H1 (cell line): ENCODE measurements around the gene RPS6KA2. TPM values are rescaled to one million over a fixed set of nuclear protein-coding genes. Genes with fewer than 3 reads are reported as not detected.

Source experiments
- CTCF ChIA-PET: fragments of 300-600 bp; sonication (Branson Sonifier 250); formaldehyde crosslinking; loops from one replicate; lab custom pipeline; 2021; ENCODE audit not compliant: partially characterized antibody; lab: Charles Lee
- POLR2A ChIA-PET: fragments of 300-600 bp; sonication (Branson Sonifier 250); formaldehyde crosslinking; loops from one replicate; lab custom pipeline; 2021; ENCODE audit warnings: inconsistent platforms; ENCODE audit not compliant: partially characterized antibody; lab: Charles Lee
- DNase-seq, 2 experiments: peaks; one replicate each; pipeline versions ENCODE4 v3.0.0 to v3.0.0-alpha.2; 2010 to 2022; ENCODE audit warnings: low spot score in 2 of 2, low read depth in 1 of 2, mixed read lengths in 1 of 2
- FAIRE-seq: peaks from 2 replicates; lab custom pipeline; 2011; peaks lifted over from hg19 to GRCh38; lab: Jason Lieb, UNC
- H2AFZ ChIP-seq: 2 replicates; pipeline ENCODE4 v1.8.1; 2012; ENCODE audit warnings: low read length, inconsistent platforms
- H2AK5ac ChIP-seq: 2 replicates; pipeline ENCODE4 v1.6.1; 2013; ENCODE audit warnings: low read depth, low read length
- H2BK120ac ChIP-seq: replicated peaks from 2 replicates; pipeline ENCODE3; 2013; ENCODE audit warnings: low read depth, low read length, inconsistent platforms
- H2BK12ac ChIP-seq: 2 replicates; pipeline ENCODE4 v1.6.1; 2013; ENCODE audit warnings: low read depth, low read length
- H2BK15ac ChIP-seq: 2 replicates; pipeline ENCODE4 v1.6.1; 2013; ENCODE audit warnings: low read length
- H2BK20ac ChIP-seq: 2 replicates; pipeline ENCODE4 v1.6.1; 2013; ENCODE audit warnings: low read length
- H2BK5ac ChIP-seq: 2 replicates; pipeline ENCODE4 v1.6.1; 2013; ENCODE audit warnings: low read depth, low read length
- H3K14ac ChIP-seq: 2 replicates; pipeline ENCODE4 v1.6.1; 2013; ENCODE audit warnings: inconsistent platforms; ENCODE audit not compliant: insufficient read length
- H3K18ac ChIP-seq: 2 replicates; pipeline ENCODE4 v1.6.1; 2013; ENCODE audit warnings: low read length; ENCODE audit errors: extremely low read depth
- H3K23ac ChIP-seq: 2 replicates; pipeline ENCODE4 v1.6.1; 2013; ENCODE audit warnings: inconsistent platforms; ENCODE audit not compliant: insufficient read length
- H3K23me2 ChIP-seq: 2 replicates; pipeline ENCODE4 v1.6.1; 2013; ENCODE audit warnings: low read depth, low read length
- H3K27ac ChIP-seq: 2 replicates; pipeline ENCODE4 v1.6.1; 2011; ENCODE audit warnings: low read depth, low read length, inconsistent platforms
- H3K27me3 ChIP-seq, 4 experiments: replicated peaks in 1 of 4; 1 replicate in 1 of 4; 2 replicates in 3 of 4; pipeline versions ENCODE4 v1.6.1 to v1.8.1; 2011 to 2013; ENCODE audit warnings: low read length in 3 of 4, mild to moderate bottlenecking in 3 of 4, inconsistent platforms in 2 of 4, mixed read lengths in 2 of 4, moderate library complexity in 1 of 4; ENCODE audit not compliant: control insufficient read depth in 3 of 4, insufficient read depth in 3 of 4; ENCODE audit errors: extremely low read depth in 1 of 4
- H3K36me3 ChIP-seq, 4 experiments: 2 replicates each; pipeline versions ENCODE4 v1.6.1 to v1.8.1; 2011 to 2013; ENCODE audit warnings: mild to moderate bottlenecking in 4 of 4, low read length in 3 of 4, moderate library complexity in 2 of 4, control low read depth in 1 of 4, inconsistent platforms in 1 of 4; ENCODE audit not compliant: insufficient read depth in 4 of 4, control insufficient read depth in 2 of 4
- H3K4ac ChIP-seq: replicated peaks from 2 replicates; pipeline ENCODE3; 2013; ENCODE audit warnings: low read length, low read depth, mixed read lengths, inconsistent platforms; ENCODE audit not compliant: insufficient read length
- H3K4me1 ChIP-seq, 4 experiments: replicated peaks in 1 of 4; 1 replicate in 1 of 4; 2 replicates in 3 of 4; pipeline versions ENCODE4 v1.6.1 to v1.8.1; 2011 to 2013; ENCODE audit warnings: low read length in 3 of 4, inconsistent platforms in 2 of 4, mixed read lengths in 1 of 4; ENCODE audit not compliant: insufficient read depth in 4 of 4, control insufficient read depth in 3 of 4
- H3K4me2 ChIP-seq, 2 experiments: 2 replicates each; pipeline versions ENCODE4 v1.6.1 to v1.8.1; 2011 to 2013; ENCODE audit warnings: low read depth in 2 of 2, low read length in 2 of 2, control low read depth in 1 of 2, inconsistent platforms in 1 of 2, mild to moderate bottlenecking in 1 of 2; ENCODE audit not compliant: insufficient read depth in 1 of 2
- H3K4me3 ChIP-seq, 4 experiments: fragments of 200-600, 300-600 bp in 1 of 4; sonication (generic), shearing (Covaris generic), sonication (Bioruptor Twin) in 1 of 4; 2 replicates each; pipeline versions ENCODE4 v1.5.1 to v1.8.1; 2011 to 2016; ENCODE audit warnings: low read length in 4 of 4, low read depth in 3 of 4, control low read depth in 2 of 4, inconsistent platforms in 2 of 4, mild to moderate bottlenecking in 2 of 4, mixed read lengths in 1 of 4, moderate library complexity in 1 of 4; ENCODE audit not compliant: insufficient read depth in 2 of 4; ENCODE audit errors: extremely low read depth in 1 of 4
- H3K56ac ChIP-seq: replicated peaks from 2 replicates; pipeline ENCODE3; 2013; ENCODE audit warnings: low read depth, mild to moderate bottlenecking, mixed read lengths, low read length, inconsistent platforms; ENCODE audit not compliant: insufficient read length
- H3K79me1 ChIP-seq: 2 replicates; pipeline ENCODE4 v1.6.1; 2013; ENCODE audit warnings: low read depth, low read length, control low read depth
- H3K79me2 ChIP-seq, 2 experiments: 2 replicates each; pipeline versions ENCODE4 v1.6.1 to v1.8.1; 2012 to 2013; ENCODE audit warnings: low read length in 2 of 2, mild to moderate bottlenecking in 2 of 2, inconsistent platforms in 1 of 2; ENCODE audit not compliant: insufficient read depth in 2 of 2, control insufficient read depth in 1 of 2
- H3K9ac ChIP-seq, 4 experiments: replicated peaks in 1 of 4; 1 replicate in 1 of 4; 2 replicates in 3 of 4; pipeline versions ENCODE4 v1.6.1 to v1.8.1; 2011 to 2013; ENCODE audit warnings: low read depth in 3 of 4, low read length in 3 of 4, control low read depth in 2 of 4, mild to moderate bottlenecking in 2 of 4, moderate library complexity in 2 of 4, inconsistent platforms in 1 of 4; ENCODE audit errors: extremely low read depth in 1 of 4
- H3K9me3 ChIP-seq, 2 experiments: 2 replicates each; pipeline versions ENCODE4 v1.6.1 to v1.8.1; 2012 to 2013; ENCODE audit warnings: mild to moderate bottlenecking in 2 of 2, moderate library complexity in 2 of 2, control low read depth in 1 of 2, inconsistent platforms in 1 of 2, low read depth in 1 of 2, low read length in 1 of 2, mixed read lengths in 1 of 2; ENCODE audit not compliant: insufficient read depth in 2 of 2
- H4K20me1 ChIP-seq, 2 experiments: replicated peaks in 1 of 2; 2 replicates each; pipeline versions ENCODE3 to v1.8.1; 2011 to 2013; ENCODE audit warnings: inconsistent platforms in 2 of 2, low read length in 2 of 2, mild to moderate bottlenecking in 1 of 2; ENCODE audit not compliant: insufficient read depth in 2 of 2, control insufficient read depth in 1 of 2
- H4K5ac ChIP-seq: 2 replicates; pipeline ENCODE4 v1.6.1; 2013; ENCODE audit warnings: low read length, low read depth, mixed read lengths, inconsistent platforms; ENCODE audit not compliant: insufficient read length
- H4K8ac ChIP-seq: 2 replicates; pipeline ENCODE4 v1.8.0; 2013; ENCODE audit warnings: mild to moderate bottlenecking, moderate library complexity, low read length, inconsistent platforms; ENCODE audit not compliant: insufficient read depth; ENCODE audit errors: extremely low read depth
- H4K91ac ChIP-seq: replicated peaks from 2 replicates; pipeline ENCODE3; 2013; ENCODE audit warnings: low read length, mixed read lengths, inconsistent platforms; ENCODE audit not compliant: insufficient read length
- BRCA1 ChIP-seq: IDR thresholded peaks from 2 replicates; pipeline ENCODE4 v1.6.1; 2012; ENCODE audit warnings: low read depth, low read length, improper control_type of control experiment
- CEBPB ChIP-seq: IDR thresholded peaks from 2 replicates; pipeline ENCODE4 v1.6.1; 2012; ENCODE audit warnings: low read depth, low read length
- GABPA ChIP-seq: IDR thresholded peaks from 2 replicates; pipeline ENCODE4 v1.6.1; 2011; ENCODE audit warnings: mild to moderate bottlenecking, low read length, moderate library complexity, borderline replicate concordance; ENCODE audit not compliant: insufficient read depth
- KDM1A ChIP-seq: fragments of 200-600, 300-600 bp; sonication (generic); IDR thresholded peaks from 2 replicates; pipeline ENCODE4 v1.7.1; 2016; ENCODE audit warnings: mild to moderate bottlenecking, low read length, borderline replicate concordance
- KDM4A ChIP-seq: IDR thresholded peaks from one replicate; pipeline ENCODE4 v1.7.1; 2012; ENCODE audit warnings: low read depth, mild to moderate bottlenecking, moderate library complexity, low read length, inconsistent platforms; ENCODE audit not compliant: severe bottlenecking
- MAFK ChIP-seq: IDR thresholded peaks from 2 replicates; pipeline ENCODE4 v1.6.1; 2012; ENCODE audit warnings: low read depth, mild to moderate bottlenecking, improper control_type of control experiment, low read length
- RNF2 ChIP-seq: fragments of 200-900, 300-1000 bp; sonication (generic); IDR thresholded peaks from 2 replicates; pipeline ENCODE4 v1.7.1; 2016; ENCODE audit warnings: borderline replicate concordance, low read depth, mild to moderate bottlenecking, antibody characterized with exemption, low read length; ENCODE audit not compliant: poor library complexity, severe bottlenecking; ENCODE audit errors: missing control alignments
- SP2 ChIP-seq: IDR thresholded peaks from 2 replicates; pipeline ENCODE4 v1.6.1; 2012; ENCODE audit warnings: mild to moderate bottlenecking, low read length, inconsistent platforms
- ZNF274 ChIP-seq: IDR thresholded peaks from 2 replicates; pipeline ENCODE4 v1.7.0; 2012; ENCODE audit warnings: low read length, borderline replicate concordance; ENCODE audit errors: extremely low read depth
- WGBS, 2 experiments: shearing (Covaris generic) in 1 of 2; methylation state at CpG; one replicate each; pipeline versions ENCODE4 v1.1.6 to v1.1.7; 2013 to 2015; ENCODE audit warnings: low lambda C conversion rate in 2 of 2, mixed read lengths in 2 of 2, inconsistent platforms in 1 of 2, low coverage in 1 of 2, missing lambda C conversion rate in 1 of 2; ENCODE audit not compliant: insufficient replicate concordance in 2 of 2, insufficient coverage in 1 of 2, insufficient read length in 1 of 2; ENCODE audit errors: extremely low coverage in 1 of 2, missing lambda C conversion rate in 1 of 2; 5-methylcytosine and 5-hydroxymethylcytosine counted together
- polyA plus RNA-seq, 7 experiments: library from polyadenylated mRNA; depleted of rRNA in 3 of 7; stranded (reverse) in 5 of 7; unstranded in 2 of 7; fragments of >200 nt in 5 of 7; fragments of 200-250 nt in 2 of 7; gene quantifications; 1 replicate in 5 of 7; 2 replicates in 1 of 7; 4 replicates in 1 of 7; pipeline versions ENCODE4 v1.2.1 to v1.2.3, GENCODE V29; 2011 to 2013; ENCODE audit warnings: missing spikeins in 2 of 7, mixed read lengths in 2 of 7
- total RNA-seq: library from RNA; stranded (reverse); fragmentation: NEBNext Ultra II Directional; extraction: Animal tissue kit (Norgen Biotek cat#: 25700); gene quantifications from 2 replicates; pipeline ENCODE4 v1.2.1, GENCODE V29; 2021

RPS6KA2 gene
- total and polyA plus RNA-seq, 2 of the 8 experiments (the other 6 are each of a cell fraction or from before 2014, with no cell fraction given) = 8.8 to 25.7 TPM

DNA sequence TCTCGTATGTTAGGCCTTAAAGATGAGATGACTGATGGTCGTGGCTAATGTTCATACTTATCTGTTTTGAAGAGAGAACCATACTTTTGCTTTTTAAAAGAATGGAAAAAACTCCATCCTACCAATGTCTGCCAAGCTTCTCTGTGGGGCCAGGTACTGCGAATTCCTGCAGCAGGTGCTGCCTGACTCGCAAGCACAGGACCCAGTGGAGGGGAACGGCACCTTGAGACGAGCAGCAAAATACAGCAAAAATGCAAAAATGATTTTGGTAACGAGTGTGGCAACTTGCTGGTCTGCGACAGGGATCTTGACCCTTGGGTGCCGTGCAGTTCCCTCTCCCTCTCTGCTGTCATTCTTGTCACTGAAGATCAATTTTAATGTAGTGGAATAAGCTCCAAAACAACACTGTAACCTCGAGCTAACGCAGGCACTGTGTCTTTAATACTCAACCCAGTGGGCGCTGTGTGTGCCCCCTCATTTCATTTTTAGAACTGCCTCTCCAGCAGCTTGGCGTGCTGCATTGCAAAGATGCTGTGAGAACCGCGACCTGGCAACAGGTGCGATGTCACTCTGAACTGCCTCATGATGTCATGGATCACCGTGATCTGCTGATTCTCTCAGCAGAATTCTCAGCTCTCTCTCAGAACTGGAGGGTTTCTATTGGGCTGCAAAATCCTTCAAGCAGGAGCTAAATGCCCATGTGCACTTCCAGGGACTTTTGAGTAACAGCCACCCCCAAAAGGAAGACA lies 92.2 kb downstream of the RPS6KA2 start:
- peaks cover 0 to 2% (median under 1%) of the 10 kb centered on the region in 4 experiments; a peak in 3 of 7 replicates for H3K4me1 ChIP-seq
- H3K27ac ChIP-seq = no peak overlapping the region
- no peak overlapping the region for H2AK5ac ChIP-seq
- no peak overlapping the region for H3K4ac ChIP-seq
- H2BK120ac ChIP-seq = no peak overlapping the region
- TF ChIP-seq MAFK (no peak), RNF2 (no peak), ZNF274 (no peak), KDM4A (no peak), BRCA1 (no peak), CEBPB (no peak), SP2 (no peak), GABPA (no peak), KDM1A (no peak)
- no peak overlapping the region for H2BK5ac ChIP-seq
- H3K9ac ChIP-seq = no peak overlapping the region
- H3K4me3 ChIP-seq = no peak overlapping the region
- 90% methylated on average over 17 of the region's 17 CpGs; no CpG with 5 or more reads in 1 of the 2 experiments for WGBS, 2 experiments
- no peaks in the 10 kb centered on the region for H3K79me2 ChIP-seq
- no peak overlapping the region for H4K5ac ChIP-seq
- H3K23me2 ChIP-seq = no peaks in the 10 kb centered on the region
- no peak overlapping the region for H3K23ac ChIP-seq
- H4K8ac ChIP-seq = no peak overlapping the region
- H3K27me3 ChIP-seq = no peaks in the 10 kb centered on the region
- no peak overlapping the region for H3K18ac ChIP-seq
- no peak overlapping the region for H3K4me2 ChIP-seq
- no peak overlapping the region for H3K56ac ChIP-seq
- no peaks in the 10 kb centered on the region for H3K9me3 ChIP-seq
- no peak overlapping the region for H2BK15ac ChIP-seq
- H3K79me1 ChIP-seq = no peaks in the 10 kb centered on the region; the same call in 1 of the 2 replicates
- H4K91ac ChIP-seq = no peak overlapping the region
- no peak overlapping the region for H3K14ac ChIP-seq
- no peak overlapping the region for H2BK12ac ChIP-seq
- FAIRE-seq (no peak), DNase-seq (no peak)
- no peak overlapping the region for H2AFZ ChIP-seq
- H4K20me1 ChIP-seq = peaks cover 0 to 2% of the 10 kb centered on the region in 2 experiments
- no peak overlapping the region for H2BK20ac ChIP-seq
- CTCF ChIA-PET = interaction anchor here (0.6 to 1.9 kb wide), 7 partner anchors 9 to 78 kb away, joined by 3 to 10 read pairs (median 4); no protein-coding TSS in a partner anchor
- POLR2A ChIA-PET = interaction anchor here (3.3 kb wide), 1 partner anchor 10 kb away, joined by 11 read pairs; no protein-coding TSS in a partner anchor
- H3K36me3 ChIP-seq = peaks cover 0 to 16% (median 0%) of the 10 kb centered on the region in 4 experiments; a peak in 3 of 8 replicates
